Fibroblast of villous mesenchyme (primary cell): Measurements from ENCODE around the gene CACNA2D2. TPM values are rescaled to one million over a fixed set of nuclear protein-coding genes. Genes with fewer than 3 reads are reported as not detected.

Experiments
- DNase-seq: peaks from one replicate; pipeline ENCODE4 v3.0.0-alpha.2; 2010; ENCODE audit warnings: low read depth
- H3K4me3 ChIP-seq: 2 replicates; pipeline ENCODE4 v1.5.1; 2011; ENCODE audit warnings: low read depth, mild to moderate bottlenecking, low read length
- total RNA-seq: library from RNA; depleted of rRNA; stranded (reverse); fragments of >200 nt; gene quantifications from 2 replicates; pipeline ENCODE4 v1.2.3, GENCODE V29; 2012
- TF ChIP-seq, protein P1 (sequence below): IDR thresholded peaks from 2 replicates; pipeline ENCODE4 v1.5.1; 2012; ENCODE audit warnings: low read depth, mild to moderate bottlenecking, low read length; ENCODE audit not compliant: insufficient read depth

Gene CACNA2D2
- total RNA-seq, 1 donor, result not detected

DNA sequence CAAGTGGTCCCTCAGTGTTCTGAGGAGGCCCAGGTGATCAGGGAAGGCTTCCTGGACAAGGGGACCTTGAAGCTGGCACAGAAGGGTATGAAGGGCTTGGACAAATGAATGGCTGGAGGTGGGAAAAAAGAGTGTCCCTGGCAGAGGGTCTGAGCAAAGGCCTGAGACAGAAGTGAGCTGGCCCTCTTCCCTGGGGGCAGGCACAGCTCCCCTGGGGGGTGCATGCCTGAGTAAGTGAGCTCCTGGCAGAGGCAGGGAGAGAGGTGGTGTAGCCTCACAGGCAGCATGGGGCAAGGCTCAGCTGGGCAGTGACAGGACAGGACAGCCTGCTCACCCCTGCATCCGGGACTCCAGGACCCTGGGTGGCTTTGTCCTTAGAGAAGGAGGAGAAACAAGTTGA is 5.4 kb upstream of the CACNA2D2 start:
- TF ChIP-seq, protein P1, sequence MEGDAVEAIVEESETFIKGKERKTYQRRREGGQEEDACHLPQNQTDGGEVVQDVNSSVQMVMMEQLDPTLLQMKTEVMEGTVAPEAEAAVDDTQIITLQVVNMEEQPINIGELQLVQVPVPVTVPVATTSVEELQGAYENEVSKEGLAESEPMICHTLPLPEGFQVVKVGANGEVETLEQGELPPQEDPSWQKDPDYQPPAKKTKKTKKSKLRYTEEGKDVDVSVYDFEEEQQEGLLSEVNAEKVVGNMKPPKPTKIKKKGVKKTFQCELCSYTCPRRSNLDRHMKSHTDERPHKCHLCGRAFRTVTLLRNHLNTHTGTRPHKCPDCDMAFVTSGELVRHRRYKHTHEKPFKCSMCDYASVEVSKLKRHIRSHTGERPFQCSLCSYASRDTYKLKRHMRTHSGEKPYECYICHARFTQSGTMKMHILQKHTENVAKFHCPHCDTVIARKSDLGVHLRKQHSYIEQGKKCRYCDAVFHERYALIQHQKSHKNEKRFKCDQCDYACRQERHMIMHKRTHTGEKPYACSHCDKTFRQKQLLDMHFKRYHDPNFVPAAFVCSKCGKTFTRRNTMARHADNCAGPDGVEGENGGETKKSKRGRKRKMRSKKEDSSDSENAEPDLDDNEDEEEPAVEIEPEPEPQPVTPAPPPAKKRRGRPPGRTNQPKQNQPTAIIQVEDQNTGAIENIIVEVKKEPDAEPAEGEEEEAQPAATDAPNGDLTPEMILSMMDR, result no peak
- no peak overlapping the region for H3K4me3 ChIP-seq
- DNase-seq, result no peak

DNA sequence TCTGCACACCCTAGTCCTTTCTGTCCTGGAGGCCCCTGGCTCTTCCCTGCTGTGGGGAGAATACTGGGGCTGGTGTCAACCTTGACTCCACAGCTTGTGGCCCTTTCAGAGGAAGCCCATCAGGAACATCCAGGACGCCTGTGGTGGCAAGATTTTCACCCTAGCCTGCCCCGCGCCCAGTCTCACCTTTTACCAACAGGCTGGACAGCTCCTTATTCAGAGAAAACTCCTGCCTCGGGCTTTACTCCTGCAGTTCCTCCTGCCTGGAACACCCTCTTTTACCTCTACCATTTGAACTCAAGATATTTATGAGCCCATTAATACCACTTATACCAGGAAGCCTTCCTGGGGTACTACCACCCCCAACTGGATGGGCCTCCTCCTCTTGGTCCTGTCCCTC is 2.7 kb upstream of the CACNA2D2 start:
- no peak overlapping the region for H3K4me3 ChIP-seq

DNA sequence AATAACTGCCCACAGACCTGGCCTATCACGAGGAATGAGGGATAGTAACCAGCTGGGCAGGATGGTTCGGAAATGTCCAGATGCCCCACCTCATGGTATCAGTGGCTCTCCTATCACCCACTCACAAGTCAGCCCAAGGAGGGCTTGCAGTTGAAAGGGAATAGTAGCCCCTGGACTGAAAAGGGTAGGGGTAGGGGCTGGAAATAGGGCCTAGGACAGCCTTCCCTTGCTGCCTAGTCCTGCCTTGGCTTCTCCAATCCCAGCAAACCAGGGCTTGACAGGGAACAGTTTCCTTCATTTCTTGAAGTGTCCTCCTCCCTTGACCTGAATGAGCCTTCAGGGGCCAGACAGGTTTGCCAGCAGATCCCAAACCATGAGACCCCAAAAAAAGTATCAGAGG is 1.2 kb upstream of the CACNA2D2 start:
- H3K4me3 ChIP-seq, result no peak overlapping the region
- no peak for DNase-seq
- TF ChIP-seq, protein P1, result no peak

More for the DNA sequence above, 2.7 kb upstream of the CACNA2D2 start:
- TF ChIP-seq, protein P1, result no peak
- DNase-seq, result no peak

DNA sequence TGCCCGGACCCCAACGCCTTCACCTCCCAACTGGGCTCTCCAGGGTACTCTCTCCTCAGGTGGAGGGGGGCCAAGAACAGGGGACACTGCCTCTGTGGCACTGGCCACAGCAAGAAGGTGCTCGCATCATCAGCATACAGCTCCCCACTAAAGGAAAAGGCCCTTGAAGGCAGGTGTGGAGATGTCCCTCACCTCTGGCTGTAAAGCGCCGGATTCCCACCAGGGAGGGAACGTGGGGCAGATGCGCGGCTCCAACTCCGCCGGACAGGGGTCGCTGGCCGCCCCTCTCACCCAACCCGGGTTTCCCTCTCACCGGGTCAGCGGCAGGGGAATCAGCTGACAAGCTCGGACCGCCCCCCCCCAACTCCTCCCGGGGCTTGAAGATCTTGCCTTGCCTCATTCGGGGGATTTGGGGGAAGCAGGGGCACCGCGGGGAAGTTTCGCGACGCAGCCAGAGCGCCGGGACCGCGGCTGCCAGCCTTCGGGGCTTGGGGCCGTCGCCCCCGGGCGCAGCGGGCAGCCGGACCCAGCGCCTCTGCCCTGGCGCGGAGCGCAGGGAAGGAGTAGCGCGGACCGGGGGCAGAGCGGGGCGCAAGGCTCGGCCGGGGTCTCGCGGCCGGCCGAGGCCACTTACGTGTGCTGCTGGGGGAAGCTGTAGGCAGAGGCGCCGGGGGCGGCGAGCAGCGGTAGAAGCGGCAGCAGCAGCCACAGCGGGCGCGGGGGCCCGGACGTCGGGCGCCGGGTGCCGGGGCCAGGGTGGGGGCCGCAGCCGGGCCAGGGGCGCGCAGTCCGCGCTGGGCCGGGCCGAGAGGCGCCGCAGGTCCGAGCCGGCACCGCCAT is 630 bp downstream of the CACNA2D2 start:
- TF ChIP-seq, protein P1, result no peak
- no peak overlapping the region for H3K4me3 ChIP-seq
- no peak for DNase-seq

DNA sequence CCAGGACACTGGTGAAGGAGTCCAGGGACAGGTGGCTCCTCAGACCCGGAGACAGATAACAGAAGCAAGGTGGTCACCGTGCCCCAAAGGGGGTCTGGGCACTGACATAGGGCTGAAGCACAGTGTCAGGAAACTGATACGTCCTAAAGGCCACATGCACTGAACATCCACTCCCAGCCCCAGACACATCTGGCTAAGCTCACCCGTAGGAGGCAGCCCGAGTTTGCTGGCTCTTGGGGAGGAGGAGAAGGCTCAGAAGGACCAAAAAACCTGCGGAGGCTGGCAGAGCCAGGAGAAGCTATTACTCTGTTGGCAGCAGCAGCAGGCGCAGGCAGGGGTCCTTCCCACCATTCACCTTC is 1.2 kb downstream of the CACNA2D2 start:
- no peak overlapping the region for H3K4me3 ChIP-seq
- TF ChIP-seq, protein P1, result no peak
- no peak for DNase-seq

DNA sequence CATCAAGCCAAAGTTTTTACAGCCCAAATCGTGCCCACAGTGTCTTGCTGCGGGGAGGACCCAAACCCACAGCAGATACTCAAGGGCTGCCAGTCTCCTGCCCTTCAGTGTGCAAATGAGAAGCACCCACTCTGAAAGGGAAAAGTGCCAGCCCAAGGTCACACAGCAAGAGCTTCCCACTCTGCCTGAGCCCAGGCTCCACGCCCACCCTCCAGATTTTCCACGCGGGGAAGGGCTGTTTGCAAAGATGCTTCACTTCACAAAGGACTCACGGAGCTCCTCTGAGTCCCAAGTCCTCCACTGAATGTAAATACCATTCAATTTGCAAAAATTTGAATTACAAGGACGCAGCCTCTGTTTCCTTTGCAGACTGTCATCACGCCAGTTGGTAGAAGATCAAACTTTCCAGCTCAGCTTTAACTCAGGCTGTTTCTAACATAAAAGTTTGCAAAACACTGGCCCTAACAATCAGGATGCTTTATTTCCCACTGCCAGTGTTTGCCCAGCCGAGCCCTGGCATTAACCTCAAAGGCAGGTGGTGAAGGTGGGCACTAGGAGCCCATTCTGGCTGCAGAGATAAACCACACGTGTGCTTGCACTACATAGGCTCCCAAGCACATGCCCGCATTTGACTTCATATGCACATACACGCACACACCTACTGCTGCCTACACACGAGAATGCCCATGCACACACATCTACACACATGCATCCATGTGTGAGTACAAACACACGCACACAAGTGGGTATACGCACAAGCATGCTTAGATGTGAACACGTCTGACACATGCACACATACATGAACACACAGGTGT is 7.6 kb downstream of the CACNA2D2 start:
- no peak overlapping the region for H3K4me3 ChIP-seq
- DNase-seq, result no peak
- TF ChIP-seq, protein P1, result no peak
